ENCODE results near the gene TERC.

- TF ChIP-seq CTCF (IDR thresholded peaks at IDR 0.05 in 2 of 3, conservative IDR thresholded peaks at IDR 0.05 in 1 of 3; ENCODE audit: borderline replicate concordance in 1 of 3, insufficient read depth in 1 of 3, low read depth in 2 of 3, low read length in 2 of 3) = no peak
- TF ChIP-seq MAX (IDR thresholded peaks at IDR 0.05) = no peak
- no peak for TF ChIP-seq CEBPB (IDR thresholded peaks at IDR 0.05; ENCODE audit: low read depth)
Observed at GRCh38 chr3:169809230-169809795, 44.5 kb upstream of the TERC start.
